Effector memory CD4-positive, alpha-beta T cell (primary cell): ENCODE data around the gene HRK.

ENCODE experiments used
- DNase-seq, 3 donors: peaks; one replicate each; pipeline ENCODE4 v3.0.0-alpha.2; 2020
- H3K27ac ChIP-seq: 2 replicates; pipeline ENCODE4 v1.7.0; 2013; ENCODE audit warnings: mild to moderate bottlenecking, low read length, moderate library complexity; ENCODE audit not compliant: insufficient read depth, poor library complexity, severe bottlenecking
- H3K27me3 ChIP-seq: replicated peaks from 2 replicates; pipeline ENCODE4 v1.7.0; 2013; ENCODE audit warnings: mild to moderate bottlenecking, low read length; ENCODE audit not compliant: insufficient read depth, control insufficient read depth, poor library complexity, severe bottlenecking
- H3K36me3 ChIP-seq: 2 replicates; pipeline ENCODE4 v1.7.0; 2013; ENCODE audit warnings: mild to moderate bottlenecking, low read length, moderate library complexity; ENCODE audit not compliant: control insufficient read depth, insufficient read depth
- H3K4me1 ChIP-seq: 2 replicates; pipeline ENCODE4 v1.7.0; 2013; ENCODE audit warnings: low read length, mild to moderate bottlenecking; ENCODE audit not compliant: control insufficient read depth, insufficient read depth, poor library complexity, severe bottlenecking
- H3K4me3 ChIP-seq: 2 replicates; pipeline ENCODE4 v1.7.0; 2013; ENCODE audit warnings: low read length, low read depth, mild to moderate bottlenecking; ENCODE audit not compliant: insufficient read depth, poor library complexity, severe bottlenecking
- H3K9me3 ChIP-seq: 2 replicates; pipeline ENCODE4 v1.7.0; 2013; ENCODE audit warnings: mild to moderate bottlenecking, low read length, moderate library complexity; ENCODE audit not compliant: control insufficient read depth

HRK gene

GRCh38 chr12:116885491-116885890 is 4.2 kb upstream of the HRK start:
- DNase-seq = no peak
- H3K4me1 ChIP-seq = peaks cover 11% of the 10 kb centered on the region
- H3K27me3 ChIP-seq = peaks cover 19% of the 10 kb centered on the region
- H3K27ac ChIP-seq = no peak overlapping the region
- no peaks in the 10 kb centered on the region for H3K9me3 ChIP-seq
- H3K36me3 ChIP-seq = no peaks in the 10 kb centered on the region
- H3K4me3 ChIP-seq = no peak overlapping the region

- no peaks in the 10 kb centered on the region for H3K36me3 ChIP-seq
- H3K27ac ChIP-seq = no peak overlapping the region
These were observed 3.6 kb upstream of the HRK start for GRCh38 chr12:116884871-116885270.

GRCh38 chr12:116882742-116883141 is 1.5 kb upstream of the HRK start:
- Histone ChIP-seq H3K27ac (no peak overlapping the region), H3K4me3 (no peak overlapping the region), H3K4me1 (peaks cover 33% of the 10 kb centered on the region), H3K27me3 (peaks cover 36% of the 10 kb centered on the region), H3K36me3 (no peaks in the 10 kb centered on the region), H3K9me3 (no peaks in the 10 kb centered on the region)
- DNase-seq = no peak

More at GRCh38 chr12:116884871-116885270, 3.6 kb upstream of the HRK start:
- peaks cover 19% of the 10 kb centered on the region for H3K27me3 ChIP-seq
- H3K4me3 ChIP-seq = no peak overlapping the region
- H3K4me1 ChIP-seq = peaks cover 17% of the 10 kb centered on the region
- DNase-seq = no peak
- H3K9me3 ChIP-seq = no peaks in the 10 kb centered on the region

- H3K27me3 ChIP-seq = peaks cover 36% of the 10 kb centered on the region
- H3K9me3 ChIP-seq = no peaks in the 10 kb centered on the region
- no peak for DNase-seq
- H3K4me3 ChIP-seq = peak overlapping the region; percentile 28
- peaks cover 33% of the 10 kb centered on the region for H3K4me1 ChIP-seq
- no peak overlapping the region for H3K27ac ChIP-seq
- no peaks in the 10 kb centered on the region for H3K36me3 ChIP-seq
These were observed 751 bp upstream of the HRK start for GRCh38 chr12:116881877-116882507.

- no peak overlapping the region for H3K27ac ChIP-seq
- H3K27me3 ChIP-seq = peaks cover 39% of the 10 kb centered on the region
- H3K36me3 ChIP-seq = no peaks in the 10 kb centered on the region
- H3K9me3 ChIP-seq = no peaks in the 10 kb centered on the region
- no peak for DNase-seq
- H3K4me3 ChIP-seq = no peak overlapping the region
- H3K4me1 ChIP-seq = peaks cover 33% of the 10 kb centered on the region
These were observed 370 bp downstream of the HRK start for GRCh38 chr12:116880817-116881324.

GRCh38 chr12:116880213-116880816 is 926 bp downstream of the HRK start:
- peaks cover 33% of the 10 kb centered on the region for H3K4me1 ChIP-seq
- no peak for DNase-seq
- peaks cover 41% of the 10 kb centered on the region for H3K27me3 ChIP-seq

GRCh38 chr12:116879509-116880212 is 1.6 kb downstream of the HRK start:
- Histone ChIP-seq H3K27me3 (peaks cover 45% of the 10 kb centered on the region), H3K27ac (no peak overlapping the region), H3K4me3 (no peak overlapping the region), H3K9me3 (no peaks in the 10 kb centered on the region), H3K36me3 (no peaks in the 10 kb centered on the region), H3K4me1 (peaks cover 33% of the 10 kb centered on the region)
- DNase-seq = no peak

More at GRCh38 chr12:116880213-116880816, 926 bp downstream of the HRK start:
- Histone ChIP-seq H3K27ac (no peak overlapping the region), H3K36me3 (no peaks in the 10 kb centered on the region), H3K9me3 (no peaks in the 10 kb centered on the region), H3K4me3 (no peak overlapping the region)

- Histone ChIP-seq H3K9me3 (no peaks in the 10 kb centered on the region), H3K36me3 (no peaks in the 10 kb centered on the region), H3K27me3 (peaks cover 45% of the 10 kb centered on the region), H3K27ac (no peak overlapping the region), H3K4me3 (no peak overlapping the region), H3K4me1 (peaks cover 33% of the 10 kb centered on the region)
- DNase-seq = no peak
These were observed 2.4 kb downstream of the HRK start for GRCh38 chr12:116878567-116879508.

- no peaks in the 10 kb centered on the region for H3K9me3 ChIP-seq
- DNase-seq = no peak
- H3K27ac ChIP-seq = no peak overlapping the region
- no peak overlapping the region for H3K4me3 ChIP-seq
- peaks cover 23% of the 10 kb centered on the region for H3K4me1 ChIP-seq
- peaks cover 26% of the 10 kb centered on the region for H3K27me3 ChIP-seq
- H3K36me3 ChIP-seq = no peaks in the 10 kb centered on the region
These were observed 4.9 kb downstream of the HRK start for GRCh38 chr12:116876151-116876869.
